Erythroblast (primary cell): ENCODE data around the gene GALR1.

Experiments
- DNase-seq, 2 experiments: peaks; one replicate each; lab custom pipeline; 2025; lab: John Stamatoyannopoulos, UW
- GATA1 ChIP-seq: IDR thresholded peaks from 2 replicates; pipeline ENCODE4 v1.6.1; 2011; ENCODE audit warnings: low read depth, mild to moderate bottlenecking, control low read depth, low read length, moderate library complexity
- POLR2A ChIP-seq: IDR thresholded peaks from 2 replicates; pipeline ENCODE4 v1.6.1; 2011; ENCODE audit warnings: mild to moderate bottlenecking, low read length

The GALR1 gene, protein sequence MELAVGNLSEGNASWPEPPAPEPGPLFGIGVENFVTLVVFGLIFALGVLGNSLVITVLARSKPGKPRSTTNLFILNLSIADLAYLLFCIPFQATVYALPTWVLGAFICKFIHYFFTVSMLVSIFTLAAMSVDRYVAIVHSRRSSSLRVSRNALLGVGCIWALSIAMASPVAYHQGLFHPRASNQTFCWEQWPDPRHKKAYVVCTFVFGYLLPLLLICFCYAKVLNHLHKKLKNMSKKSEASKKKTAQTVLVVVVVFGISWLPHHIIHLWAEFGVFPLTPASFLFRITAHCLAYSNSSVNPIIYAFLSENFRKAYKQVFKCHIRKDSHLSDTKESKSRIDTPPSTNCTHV

DNA sequence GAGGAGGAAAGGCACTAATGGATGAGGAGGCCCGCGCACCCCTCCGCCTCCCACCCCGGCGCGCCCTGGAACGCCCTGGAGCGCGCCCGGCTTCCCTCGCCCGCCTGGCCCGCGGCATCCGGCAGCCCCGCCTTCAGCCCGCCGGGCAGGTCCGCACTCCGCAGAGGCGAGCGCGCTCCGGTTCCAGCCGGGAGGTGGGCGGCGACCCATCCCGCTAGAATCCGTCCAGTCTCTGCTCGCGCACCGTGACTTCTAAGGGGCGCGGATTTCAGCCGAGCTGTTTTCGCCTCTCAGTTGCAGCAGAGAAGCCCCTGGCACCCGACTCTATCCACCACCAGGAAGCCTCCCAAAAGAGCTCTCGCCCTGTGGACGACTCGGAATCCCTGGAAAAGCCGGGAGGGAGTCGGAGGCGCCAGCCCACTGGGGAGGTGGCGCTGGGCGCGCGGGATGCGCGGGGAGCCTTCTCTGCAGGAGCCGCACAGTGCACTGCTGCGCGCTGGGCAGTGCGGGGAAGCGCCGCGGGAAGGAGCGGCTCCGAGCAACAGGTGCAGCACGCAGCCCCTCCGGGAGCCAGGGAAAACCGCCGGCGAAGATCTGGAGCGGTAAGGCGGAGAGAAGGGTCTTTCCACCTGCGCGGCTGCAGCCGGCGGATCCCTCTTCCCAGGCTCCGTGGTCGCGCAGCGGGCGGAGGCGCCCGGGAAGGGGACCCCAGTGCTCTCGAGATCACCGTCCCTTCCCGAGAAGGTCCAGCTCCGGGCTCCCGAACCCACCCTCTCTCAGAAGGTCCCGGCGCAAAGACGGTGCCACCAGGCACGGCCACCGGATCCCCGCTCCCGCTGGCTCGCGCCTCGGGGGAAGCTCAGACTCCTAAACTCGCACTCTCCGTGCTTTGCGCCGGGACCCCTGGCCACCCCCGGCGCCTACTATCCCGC, at the start of gene GALR1:
Gene GALR1 (plus strand): TSS at position 280 of the 932 bp plus-strand sequence. CDS start 701 bp downstream, outside the sequence.
- DNase-seq, result no peak
- TF ChIP-seq POLR2A (no peak), GATA1 (no peak)

- TF ChIP-seq GATA1 (no peak), POLR2A (no peak)
- DNase-seq, result peak in 1 of 2 experiments; percentile 9
These were observed 48.1 kb upstream of the GALR1 start for GRCh38 chr18:77201506-77201905.

DNA sequence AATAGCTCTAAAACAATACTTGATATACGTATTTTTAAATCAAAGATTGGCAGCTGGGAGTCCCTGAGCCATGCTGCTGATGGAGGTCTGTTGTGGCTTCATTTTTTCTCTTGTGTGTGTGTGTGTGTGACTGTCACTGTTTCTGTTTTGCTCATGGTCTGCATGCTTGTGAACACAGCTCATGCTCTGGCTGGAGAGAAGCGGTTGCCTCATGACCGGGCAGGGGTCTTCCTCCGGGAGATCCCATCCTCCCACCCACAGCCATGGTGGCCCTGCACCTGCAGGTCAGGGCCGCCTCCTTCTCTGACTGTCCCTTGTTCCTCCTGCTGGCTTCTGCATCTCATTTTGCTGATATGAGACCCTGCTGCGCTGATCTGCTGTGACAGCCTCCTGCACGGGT, 47.3 kb upstream of the GALR1 start:
- no peak for DNase-seq
- TF ChIP-seq POLR2A (no peak), GATA1 (no peak)

GRCh38 chr18:77203071-77203470, 46.6 kb upstream of the GALR1 start:
- TF ChIP-seq GATA1 (no peak), POLR2A (no peak)
- DNase-seq, result no peak

GRCh38 chr18:77203851-77204250, 45.8 kb upstream of the GALR1 start:
- TF ChIP-seq POLR2A (no peak), GATA1 (no peak)
- DNase-seq, result no peak

- TF ChIP-seq POLR2A (no peak), GATA1 (no peak)
- no peak for DNase-seq
These were observed 43.9 kb upstream of the GALR1 start for GRCh38 chr18:77205769-77206168.

DNA sequence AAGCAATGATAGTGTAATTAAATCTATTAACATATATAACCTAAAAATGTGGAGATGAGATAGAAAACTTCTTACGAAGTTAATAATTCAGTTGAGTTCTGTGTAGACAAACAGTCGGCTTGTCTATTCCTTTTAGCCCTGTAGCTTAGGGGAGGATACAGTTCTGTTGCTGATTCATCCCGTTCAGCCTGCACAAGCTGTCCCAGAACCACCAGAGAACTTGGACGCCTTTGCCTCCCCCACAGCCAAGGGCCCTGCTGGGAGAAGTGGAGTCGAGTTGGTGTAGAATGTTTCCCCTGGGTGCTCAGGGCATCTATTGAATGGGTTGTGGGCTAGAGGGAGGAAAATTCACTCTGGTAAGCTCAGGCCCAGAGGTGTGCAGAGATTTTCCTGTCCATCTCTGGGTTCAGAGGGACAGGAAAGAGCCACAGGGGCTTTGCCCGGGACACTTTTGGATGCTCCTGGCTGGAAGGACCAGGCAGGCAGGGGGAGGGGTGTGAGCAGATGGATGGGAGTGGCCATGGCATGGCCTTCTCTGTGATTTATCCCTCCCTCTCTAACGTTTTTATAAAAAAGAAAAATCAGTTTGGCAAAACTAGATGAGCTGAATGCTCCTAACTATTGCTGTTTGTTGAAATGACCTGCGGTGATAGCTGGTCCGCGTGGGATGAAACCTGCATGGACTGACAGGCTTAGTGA, 42.8 kb upstream of the GALR1 start:
- TF ChIP-seq GATA1 (no peak), POLR2A (no peak)
- DNase-seq, result no peak

DNA sequence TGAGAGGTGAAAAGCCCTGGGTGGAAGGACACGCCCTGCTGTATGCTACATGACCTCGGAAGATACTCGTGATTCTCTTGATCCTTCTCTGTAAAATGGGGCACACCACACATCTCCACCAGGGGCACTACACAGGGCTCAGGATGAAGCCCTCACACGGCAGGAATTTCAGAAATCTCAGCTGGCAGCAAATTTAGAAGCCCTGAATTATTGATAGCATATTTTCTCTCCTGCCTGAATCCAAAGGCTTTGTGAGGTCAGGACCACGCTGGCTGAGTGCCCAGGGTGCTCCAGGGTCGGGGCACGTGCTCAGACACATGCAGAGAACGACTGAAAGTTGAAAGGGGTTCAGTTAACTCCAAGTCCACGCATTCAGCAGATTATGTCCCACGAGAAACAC, 42.1 kb upstream of the GALR1 start:
- no peak for TF ChIP-seq POLR2A
- no peak for TF ChIP-seq GATA1
- DNase-seq, result peak; percentile 24 to 31

GRCh38 chr18:77208964-77209363, 40.7 kb upstream of the GALR1 start:
- peak; percentile 32 to 59 for DNase-seq
- TF ChIP-seq POLR2A (no peak), GATA1 (no peak)

GRCh38 chr18:77209587-77209986, 40.1 kb upstream of the GALR1 start:
- TF ChIP-seq POLR2A (no peak), GATA1 (no peak)
- peak in 1 of 2 experiments; percentile 16 for DNase-seq

- TF ChIP-seq GATA1 (no peak), POLR2A (no peak)
- no peak for DNase-seq
These were observed 39.4 kb upstream of the GALR1 start for GRCh38 chr18:77210249-77210648.

GRCh38 chr18:77218642-77219041, 31.0 kb upstream of the GALR1 start:
- TF ChIP-seq POLR2A, result no peak
- no peak for TF ChIP-seq GATA1
- no peak for DNase-seq

DNA sequence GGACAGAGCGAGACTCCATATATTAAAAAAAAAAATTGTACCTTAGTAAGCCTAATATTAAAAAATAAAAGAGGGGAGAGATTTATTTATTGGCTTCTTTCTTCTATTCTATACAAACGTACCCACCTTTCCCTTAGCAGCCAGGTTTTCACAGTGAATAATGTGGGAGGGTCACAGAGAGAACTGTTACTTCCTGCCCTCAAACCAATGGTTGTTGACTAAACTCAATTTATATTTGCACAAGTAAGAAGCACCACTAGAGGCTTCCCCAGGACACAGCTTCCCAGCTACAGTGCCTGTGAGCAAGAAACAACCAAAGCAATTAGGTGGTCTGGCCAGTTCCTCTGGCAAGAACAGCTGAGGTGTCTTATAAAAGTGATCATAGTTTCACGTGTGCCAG, 28.9 kb upstream of the GALR1 start:
- DNase-seq, result no peak
- TF ChIP-seq GATA1 (no peak), POLR2A (no peak)
